Bronchial epithelial cell (primary cell): ENCODE measurements around the gene HECW1. TPM values are rescaled to one million over a fixed set of nuclear protein-coding genes. Genes with fewer than 3 reads are reported as not detected.

ENCODE experiments used
- DNase-seq: peaks from one replicate; pipeline ENCODE4 v3.0.0-alpha.2; 2010; ENCODE audit warnings: low read depth
- FAIRE-seq: peaks from 2 replicates; lab custom pipeline; 2011; peaks lifted over from hg19 to GRCh38; lab: Jason Lieb, UNC
- H3K27me3 ChIP-seq: 2 replicates; pipeline ENCODE4 v1.5.1; 2011; ENCODE audit warnings: low read length; ENCODE audit not compliant: control insufficient read depth, insufficient read depth
- H3K36me3 ChIP-seq: 2 replicates; pipeline ENCODE4 v1.5.1; 2011; ENCODE audit warnings: low read length; ENCODE audit not compliant: control insufficient read depth, insufficient read depth
- H3K4me3 ChIP-seq: 2 replicates; pipeline ENCODE4 v1.5.1; 2011; ENCODE audit warnings: mild to moderate bottlenecking, low read depth, low read length, control low read depth
- total RNA-seq: library from RNA; depleted of rRNA; stranded (reverse); fragments of >200 nt; gene quantifications from 2 replicates; pipeline ENCODE4 v1.2.1, GENCODE V29; 2014
- TF ChIP-seq, protein P1 (sequence below): IDR thresholded peaks from 2 replicates; pipeline ENCODE4 v1.5.1; 2011; ENCODE audit warnings: mild to moderate bottlenecking, moderate library complexity, low read length, control low read depth, inconsistent platforms; ENCODE audit not compliant: insufficient read depth, severe bottlenecking

Gene HECW1
- total RNA-seq, 1 donor from 2014 or later, result under 0.01 TPM

DNA sequence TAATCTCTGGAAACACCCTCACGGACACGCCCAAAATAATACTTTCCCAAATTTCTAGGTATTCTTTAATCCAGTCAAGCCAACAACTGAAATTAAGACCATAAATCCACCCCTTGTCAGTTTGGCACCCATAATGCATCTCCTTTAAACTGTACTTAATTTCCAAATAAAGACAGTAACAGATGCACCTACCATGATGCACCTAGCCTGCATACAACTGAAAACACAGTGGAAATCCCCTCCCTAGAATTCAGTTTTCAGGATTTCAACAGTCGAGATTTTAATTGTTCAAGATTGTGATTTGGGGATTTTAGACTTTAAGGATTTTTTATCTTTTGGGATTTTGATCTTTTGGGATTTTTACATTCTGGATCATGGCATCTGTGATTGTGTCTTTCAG lies 487.6 kb downstream of the HECW1 start:
- Histone ChIP-seq H3K36me3 (peaks cover 7% of the 10 kb centered on the region), H3K4me3 (no peak overlapping the region), H3K27me3 (no peaks in the 10 kb centered on the region)
- DNase-seq (no peak), FAIRE-seq (no peak)
- TF ChIP-seq, protein P1, sequence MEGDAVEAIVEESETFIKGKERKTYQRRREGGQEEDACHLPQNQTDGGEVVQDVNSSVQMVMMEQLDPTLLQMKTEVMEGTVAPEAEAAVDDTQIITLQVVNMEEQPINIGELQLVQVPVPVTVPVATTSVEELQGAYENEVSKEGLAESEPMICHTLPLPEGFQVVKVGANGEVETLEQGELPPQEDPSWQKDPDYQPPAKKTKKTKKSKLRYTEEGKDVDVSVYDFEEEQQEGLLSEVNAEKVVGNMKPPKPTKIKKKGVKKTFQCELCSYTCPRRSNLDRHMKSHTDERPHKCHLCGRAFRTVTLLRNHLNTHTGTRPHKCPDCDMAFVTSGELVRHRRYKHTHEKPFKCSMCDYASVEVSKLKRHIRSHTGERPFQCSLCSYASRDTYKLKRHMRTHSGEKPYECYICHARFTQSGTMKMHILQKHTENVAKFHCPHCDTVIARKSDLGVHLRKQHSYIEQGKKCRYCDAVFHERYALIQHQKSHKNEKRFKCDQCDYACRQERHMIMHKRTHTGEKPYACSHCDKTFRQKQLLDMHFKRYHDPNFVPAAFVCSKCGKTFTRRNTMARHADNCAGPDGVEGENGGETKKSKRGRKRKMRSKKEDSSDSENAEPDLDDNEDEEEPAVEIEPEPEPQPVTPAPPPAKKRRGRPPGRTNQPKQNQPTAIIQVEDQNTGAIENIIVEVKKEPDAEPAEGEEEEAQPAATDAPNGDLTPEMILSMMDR, result no peak

GRCh38 chr7:43602256-43602655 lies 489.8 kb downstream of the HECW1 start:
- DNase-seq (no peak), FAIRE-seq (no peak)
- H3K4me3 ChIP-seq, result no peak overlapping the region

GRCh38 chr7:43604251-43604650 lies 491.8 kb downstream of the HECW1 start:
- Histone ChIP-seq H3K36me3 (peaks cover 13% of the 10 kb centered on the region), H3K27me3 (no peaks in the 10 kb centered on the region), H3K4me3 (no peak overlapping the region)
- FAIRE-seq, result no peak
- no peak for DNase-seq
- TF ChIP-seq, protein P1, result no peak

More at GRCh38 chr7:43602256-43602655, 489.8 kb downstream of the HECW1 start:
- TF ChIP-seq, protein P1, result no peak
- Histone ChIP-seq H3K27me3 (no peaks in the 10 kb centered on the region), H3K36me3 (peaks cover 10% of the 10 kb centered on the region)

DNA sequence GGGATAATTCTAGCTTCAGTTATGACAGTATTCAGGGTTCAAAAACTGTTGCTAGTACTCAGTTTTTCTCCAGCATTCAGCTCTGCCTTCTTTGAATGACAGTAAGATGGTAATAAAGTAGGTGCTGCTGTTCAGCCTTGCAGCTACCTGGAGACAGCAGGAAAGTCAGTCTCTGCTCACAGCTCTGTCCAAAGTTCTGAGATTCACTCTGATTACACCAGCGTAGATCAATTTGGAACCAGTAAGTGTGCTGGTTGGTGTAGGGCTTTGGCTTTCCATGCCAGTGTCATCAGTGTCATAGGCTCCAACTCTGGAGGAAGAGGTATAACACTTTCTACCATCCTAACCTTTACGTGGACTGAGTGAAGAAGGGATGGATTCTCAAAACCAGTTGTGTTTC lies 496.6 kb downstream of the HECW1 start:
- Histone ChIP-seq H3K27me3 (no peaks in the 10 kb centered on the region), H3K36me3 (peaks cover 18% of the 10 kb centered on the region), H3K4me3 (no peak overlapping the region)
- DNase-seq, result no peak
- no peak for FAIRE-seq
- TF ChIP-seq, protein P1, result no peak

DNA sequence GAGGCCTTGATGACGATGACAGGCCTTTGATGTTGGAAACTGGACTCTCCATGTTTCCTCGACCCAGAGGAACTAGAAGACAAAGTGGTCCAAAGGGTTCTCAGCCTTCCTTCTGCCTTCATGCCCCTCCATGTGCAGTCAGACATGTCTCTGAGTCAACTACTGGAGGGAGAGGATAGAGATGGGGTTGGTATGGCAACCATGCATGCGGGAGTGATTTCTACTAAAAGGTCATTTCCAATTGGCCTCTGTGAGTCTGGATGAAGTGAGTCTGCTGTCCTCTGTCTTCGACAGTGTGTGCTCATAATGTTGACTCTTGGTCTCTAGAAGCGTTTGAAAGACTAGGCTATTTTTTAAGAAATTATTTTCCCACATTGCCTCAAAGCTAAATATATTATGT lies 499.7 kb downstream of the HECW1 start:
- no peak overlapping the region for H3K4me3 ChIP-seq
- DNase-seq (no peak), FAIRE-seq (no peak)
- H3K36me3 ChIP-seq, result peaks cover 20% of the 10 kb centered on the region
- TF ChIP-seq, protein P1, result no peak
- H3K27me3 ChIP-seq, result no peaks in the 10 kb centered on the region
